BJ (cell line): ENCODE results near the gene LRRC63. TPM values are rescaled to one million over a fixed set of nuclear protein-coding genes. Genes with fewer than 3 reads are reported as not detected.
"Not testable (repeated sequence)": the region's sequence is repeated elsewhere in the genome, so short reads cannot be mapped to it uniquely, and the experiment has no call there.

ENCODE experiments used
- CTCF ChIA-PET: fragments of 350-600 bp; formaldehyde crosslinking; extraction: SDS; loops from one replicate; lab custom pipeline; 2021; ENCODE audit warnings: antibody characterized with exemption, inconsistent platforms; lab: Yijun Ruan, JAX
- POLR2A ChIA-PET: fragments of 300-600 bp; sonication (Branson Sonifier 250); formaldehyde crosslinking; extraction: SDS; loops from one replicate; lab custom pipeline; 2021; ENCODE audit warnings: antibody characterized with exemption; lab: Charles Lee
- DNase-seq: peaks from one replicate; pipeline ENCODE4 v3.0.0-alpha.2; 2011; ENCODE audit warnings: low read depth
- H3K27me3 ChIP-seq: 2 replicates; pipeline ENCODE4 v1.6.0; 2011; ENCODE audit warnings: low read length; ENCODE audit not compliant: control insufficient read depth, insufficient read depth
- H3K36me3 ChIP-seq: 2 replicates; pipeline ENCODE4 v1.5.1; 2011; ENCODE audit warnings: low read length; ENCODE audit not compliant: control insufficient read depth, insufficient read depth
- H3K4me3 ChIP-seq: 2 replicates; pipeline ENCODE4 v1.5.1; 2011; ENCODE audit warnings: low read depth, mild to moderate bottlenecking, control low read depth, low read length
- polyA plus RNA-seq: library from polyadenylated mRNA; depleted of rRNA; stranded (reverse); fragments of >200 nt; gene quantifications from 2 replicates; pipeline ENCODE4 v1.2.3, GENCODE V29; 2011
- TF ChIP-seq, protein P1 (sequence below): IDR thresholded peaks from 2 replicates; pipeline ENCODE4 v1.5.1; 2011; ENCODE audit warnings: low read depth, mild to moderate bottlenecking, control low read depth, inconsistent platforms, low read length, moderate library complexity; ENCODE audit not compliant: insufficient read depth

LRRC63 gene
- polyA plus RNA-seq, 1 experiment: not detected

DNA sequence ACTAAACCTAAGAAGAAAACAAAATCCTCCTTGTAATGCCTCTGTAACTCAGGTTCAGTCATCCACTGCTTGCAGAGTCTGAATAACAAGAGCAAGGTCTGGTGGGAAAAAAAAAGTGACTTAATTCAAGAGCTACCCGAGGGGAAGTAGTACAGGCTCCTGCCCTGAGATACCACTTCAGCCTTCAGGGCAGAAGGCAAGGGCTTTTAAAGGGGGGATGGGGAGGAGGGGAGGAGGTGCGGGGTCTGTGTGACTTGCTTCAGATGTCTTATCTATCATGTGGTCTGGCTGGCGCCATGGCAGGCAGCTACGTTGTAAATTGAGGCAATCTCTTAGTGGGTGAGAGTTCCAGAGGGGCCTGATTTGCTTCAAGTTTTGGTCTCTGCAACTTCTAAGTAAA, 66.7 kb downstream of the LRRC63 start:
- H3K36me3 ChIP-seq: no peaks in the 10 kb centered on the region
- 0 out of 2 replicates have a peak, but pooled peaks cover 2% of the 10 kb centered on the region for H3K27me3 ChIP-seq
- POLR2A ChIA-PET: no interaction called here
- H3K4me3 ChIP-seq: no peak overlapping the region
- CTCF ChIA-PET: interaction anchor here (2.5 kb wide), 1 partner anchor 10 kb away, joined by 11 read pairs; no protein-coding TSS in a partner anchor
- DNase-seq: no peak
- TF ChIP-seq, protein P1, sequence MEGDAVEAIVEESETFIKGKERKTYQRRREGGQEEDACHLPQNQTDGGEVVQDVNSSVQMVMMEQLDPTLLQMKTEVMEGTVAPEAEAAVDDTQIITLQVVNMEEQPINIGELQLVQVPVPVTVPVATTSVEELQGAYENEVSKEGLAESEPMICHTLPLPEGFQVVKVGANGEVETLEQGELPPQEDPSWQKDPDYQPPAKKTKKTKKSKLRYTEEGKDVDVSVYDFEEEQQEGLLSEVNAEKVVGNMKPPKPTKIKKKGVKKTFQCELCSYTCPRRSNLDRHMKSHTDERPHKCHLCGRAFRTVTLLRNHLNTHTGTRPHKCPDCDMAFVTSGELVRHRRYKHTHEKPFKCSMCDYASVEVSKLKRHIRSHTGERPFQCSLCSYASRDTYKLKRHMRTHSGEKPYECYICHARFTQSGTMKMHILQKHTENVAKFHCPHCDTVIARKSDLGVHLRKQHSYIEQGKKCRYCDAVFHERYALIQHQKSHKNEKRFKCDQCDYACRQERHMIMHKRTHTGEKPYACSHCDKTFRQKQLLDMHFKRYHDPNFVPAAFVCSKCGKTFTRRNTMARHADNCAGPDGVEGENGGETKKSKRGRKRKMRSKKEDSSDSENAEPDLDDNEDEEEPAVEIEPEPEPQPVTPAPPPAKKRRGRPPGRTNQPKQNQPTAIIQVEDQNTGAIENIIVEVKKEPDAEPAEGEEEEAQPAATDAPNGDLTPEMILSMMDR: no peak

DNA sequence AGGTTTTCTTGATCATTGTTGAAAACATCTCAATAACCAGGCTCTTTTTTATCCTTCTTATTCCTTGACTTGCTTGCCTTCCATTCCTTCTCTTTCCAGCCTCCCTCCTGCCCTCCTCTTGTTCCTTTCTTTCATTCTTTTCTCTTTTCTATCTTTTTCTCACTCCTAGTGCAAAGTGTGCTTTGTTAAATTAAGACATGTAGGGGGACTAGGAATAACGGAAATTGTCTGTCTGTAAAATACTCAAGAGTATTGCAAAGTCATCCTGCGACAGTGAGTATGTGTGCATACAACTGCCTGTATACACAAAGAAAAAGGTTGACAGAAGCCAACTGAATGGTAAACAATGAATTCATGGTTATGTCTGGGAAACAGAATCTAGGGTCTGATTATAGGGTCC, 70.1 kb downstream of the LRRC63 start:
- POLR2A ChIA-PET: no interaction called here
- CTCF ChIA-PET: no interaction called here
- H3K36me3 ChIP-seq: no peaks in the 10 kb centered on the region
- TF ChIP-seq, protein P1: no peak
- no peaks in the 10 kb centered on the region for H3K27me3 ChIP-seq
- DNase-seq: no peak
- H3K4me3 ChIP-seq: no peak overlapping the region

DNA sequence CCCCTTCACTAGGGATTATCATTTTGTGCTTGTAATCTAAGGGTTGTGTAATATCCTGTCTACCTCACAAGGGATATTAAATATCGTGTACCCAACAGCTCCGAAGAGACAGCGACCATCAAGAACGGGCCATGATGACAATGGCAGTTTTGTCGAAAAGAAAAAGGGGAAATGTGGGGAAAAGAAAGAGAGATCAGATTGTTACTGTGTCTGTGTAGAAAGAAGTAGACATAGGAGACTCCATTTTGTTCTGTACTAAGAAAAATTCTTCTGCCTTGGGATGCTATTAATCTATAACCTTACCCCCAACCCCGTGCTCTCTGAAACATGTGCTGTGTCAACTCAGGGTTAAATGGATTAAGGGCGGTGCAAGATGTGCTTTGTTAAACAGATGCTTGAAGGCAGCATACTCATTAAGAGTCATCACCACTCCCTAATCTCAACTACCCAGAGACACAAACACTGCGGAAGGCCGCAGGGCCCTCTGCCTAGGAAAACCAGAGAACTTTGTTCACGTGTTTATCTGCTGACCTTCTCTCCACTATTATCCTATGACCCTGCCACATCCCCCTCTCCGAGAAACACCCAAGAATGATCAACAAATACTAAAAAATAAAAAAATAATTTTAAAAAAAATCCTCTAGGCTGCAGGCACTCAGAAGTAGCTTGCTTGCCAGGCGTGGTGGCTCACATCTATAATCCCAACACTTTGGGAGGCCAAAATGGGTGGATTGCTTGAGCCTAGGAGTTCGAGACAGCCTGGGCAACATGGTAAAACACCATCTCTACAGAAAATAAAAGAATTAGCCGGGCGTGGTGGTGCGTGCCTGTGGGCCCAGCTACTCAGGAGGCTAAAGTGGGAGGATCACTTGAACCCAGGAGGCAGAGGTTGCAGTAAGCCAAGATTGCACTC, 72.4 kb downstream of the LRRC63 start:
- POLR2A ChIA-PET, H3K27me3 ChIP-seq, H3K4me3 ChIP-seq, DNase-seq, H3K36me3 ChIP-seq: not testable (repeated sequence)
- CTCF ChIA-PET: interaction anchor here (0.6 kb wide), 2 partner anchors 25 to 130 kb away, joined by 3 to 6 read pairs; no protein-coding TSS in a partner anchor

DNA sequence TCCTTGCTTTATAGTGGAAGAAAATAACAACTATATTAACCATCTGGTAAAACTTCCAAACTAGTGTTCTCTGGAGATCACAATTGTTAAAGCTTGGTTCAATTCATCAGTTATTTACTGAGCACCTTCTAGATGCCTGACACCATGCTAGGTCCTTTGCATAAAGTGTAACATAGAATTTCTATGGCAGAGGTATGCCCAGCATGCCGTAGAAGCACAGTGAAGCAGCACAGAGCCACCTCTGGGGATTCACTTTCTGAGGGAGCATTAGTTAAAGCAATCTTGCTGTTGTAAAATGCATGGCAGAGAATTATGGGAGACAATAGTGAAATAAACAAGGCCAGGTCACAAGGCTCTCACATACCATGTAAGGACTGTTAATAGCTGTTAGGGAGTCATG, 75.2 kb downstream of the LRRC63 start:
- POLR2A ChIA-PET: no interaction called here
- TF ChIP-seq, protein P1: no peak
- no peak for DNase-seq
- Histone ChIP-seq H3K4me3 (no peak overlapping the region), H3K36me3 (no peaks in the 10 kb centered on the region), H3K27me3 (no peaks in the 10 kb centered on the region)
- CTCF ChIA-PET: interaction anchor here (1.2 kb wide), 1 partner anchor 9 kb away, joined by 3 read pairs; no protein-coding TSS in a partner anchor

DNA sequence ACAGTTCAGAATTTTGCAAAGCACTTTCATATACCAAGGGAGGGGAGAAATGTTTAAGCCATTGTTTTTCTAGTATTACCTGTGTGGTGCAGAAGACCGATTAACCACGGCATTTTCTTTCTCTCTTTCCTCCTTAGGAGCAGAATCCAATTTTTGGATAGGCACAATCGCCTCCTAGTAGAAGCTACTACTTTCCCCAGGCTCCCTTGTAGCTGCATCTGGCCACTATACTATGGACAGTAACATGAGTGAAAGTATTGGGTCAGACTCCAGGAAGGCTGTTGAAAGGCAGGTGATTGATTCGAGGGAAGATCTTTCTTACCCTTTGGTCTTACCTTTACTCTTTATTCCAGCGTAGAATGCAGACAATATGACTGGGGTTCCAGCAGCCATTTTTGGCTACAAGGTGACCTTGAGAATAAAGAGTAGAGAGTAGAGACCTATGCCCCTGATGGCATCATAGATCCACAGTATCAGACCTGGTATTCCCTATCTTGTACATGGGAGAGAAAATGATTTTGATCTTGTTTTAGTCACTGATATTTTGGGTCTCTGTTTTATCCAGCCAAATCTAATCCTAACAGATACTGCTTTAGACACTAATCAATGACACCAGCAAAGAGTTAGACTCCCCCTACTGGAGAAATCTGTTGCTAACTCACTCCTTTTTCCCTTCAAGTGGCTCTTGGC, 77.0 kb downstream of the LRRC63 start:
- Histone ChIP-seq H3K4me3 (no peak overlapping the region), H3K27me3 (no peaks in the 10 kb centered on the region), H3K36me3 (no peaks in the 10 kb centered on the region)
- ChIA-PET CTCF (interaction anchor here (0.8 to 2.8 kb wide), 9 partner anchors 9 to 146 kb away, joined by 3 to 11 read pairs (median 3); partner anchors contain the start of gene RUBCNL), POLR2A (no interaction called here)
- TF ChIP-seq, protein P1: peak; percentile 83
- no peak for DNase-seq
